NCI-H1048 (cell line): ENCODE results near the gene ATP1A3.
"Not testable (repeated sequence)": the region's sequence is repeated elsewhere in the genome, so short reads cannot be mapped to it uniquely, and the experiment has no call there.

Experiments used
- DNase-seq: peaks from one replicate; lab custom pipeline; 2025; lab: John Stamatoyannopoulos, UW

ATP1A3 gene

GRCh38 chr19:41945135-41945766 is 48.8 kb downstream of the ATP1A3 start:
- DNase-seq, result no peak

GRCh38 chr19:41944336-41944735 is 49.7 kb downstream of the ATP1A3 start:
- DNase-seq, result no peak

- no peak for DNase-seq
These were observed 52.4 kb downstream of the ATP1A3 start for GRCh38 chr19:41941410-41942202.

- DNase-seq, result no peak
These were observed 53.2 kb downstream of the ATP1A3 start for GRCh38 chr19:41940731-41941409.

GRCh38 chr19:41939861-41940730 is 53.9 kb downstream of the ATP1A3 start:
- no peak for DNase-seq

- not testable (repeated sequence) for DNase-seq
These were observed 54.8 kb downstream of the ATP1A3 start for GRCh38 chr19:41939209-41939608.

- no peak for DNase-seq
These were observed 56.2 kb downstream of the ATP1A3 start for GRCh38 chr19:41937525-41938468.

GRCh38 chr19:41936961-41937360 is 57.1 kb downstream of the ATP1A3 start:
- no peak for DNase-seq

- DNase-seq, result no peak
These were observed 57.6 kb downstream of the ATP1A3 start for GRCh38 chr19:41936416-41936850.

- no peak for DNase-seq
These were observed 58.1 kb downstream of the ATP1A3 start for GRCh38 chr19:41935760-41936415.

GRCh38 chr19:41934849-41935374 is 59.1 kb downstream of the ATP1A3 start:
- DNase-seq, result no peak

- DNase-seq, result no peak
These were observed 60.2 kb downstream of the ATP1A3 start for GRCh38 chr19:41933693-41934426.

GRCh38 chr19:41932720-41933332 is 61.2 kb downstream of the ATP1A3 start:
- DNase-seq, result no peak

- no peak for DNase-seq
These were observed 61.7 kb downstream of the ATP1A3 start for GRCh38 chr19:41932259-41932719.

- no peak for DNase-seq
These were observed 63.0 kb downstream of the ATP1A3 start for GRCh38 chr19:41930926-41931592.

- no peak for DNase-seq
These were observed 63.7 kb downstream of the ATP1A3 start for GRCh38 chr19:41930322-41930722.

GRCh38 chr19:41929536-41930071 is 64.4 kb downstream of the ATP1A3 start:
- DNase-seq, result no peak
